Sciatic nerve (tissue), 2 donors: ENCODE results near the gene FREY1. TPM values are rescaled to one million over a fixed set of nuclear protein-coding genes. Genes with fewer than 3 reads are reported as not detected.
A peak's percentile ranks its signal among the peaks of the same experiment; 100 is the strongest.

Experiments used
- ATAC-seq: fragments of 200-7000 bp; cut with Tn5 transposase; one replicate; pipeline ENCODE4 v1.9.1; 2020; ENCODE audit warnings: mild to moderate bottlenecking, moderate library complexity
- DNase-seq: peaks from one replicate; pipeline ENCODE4 v3.0.0-alpha.2; 2020; ENCODE audit warnings: low spot score
- intact Hi-C: fragments of 100-400 bp; cut with DNase I; formaldehyde crosslinking; loops from one replicate; pipeline ENCODE4 v1.14.2; 2022
- total RNA-seq: library from RNA; stranded (reverse); fragmentation: NEBNext Ultra II Directional; extraction: Animal tissue kit (Norgen Biotek cat#: 25700); gene quantifications from one replicate; pipeline ENCODE4 v1.2.1, GENCODE V29; 2021
- donor health status: DM: no; HTN: no; CAD: no.
- donor health status: DM: no; HTN: no; CAD: no.

Gene FREY1, protein sequence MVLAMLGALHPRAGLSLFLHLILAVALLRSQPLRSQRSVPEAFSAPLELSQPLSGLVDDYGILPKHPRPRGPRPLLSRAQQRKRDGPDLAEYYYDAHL
- not detected for total RNA-seq

DNA sequence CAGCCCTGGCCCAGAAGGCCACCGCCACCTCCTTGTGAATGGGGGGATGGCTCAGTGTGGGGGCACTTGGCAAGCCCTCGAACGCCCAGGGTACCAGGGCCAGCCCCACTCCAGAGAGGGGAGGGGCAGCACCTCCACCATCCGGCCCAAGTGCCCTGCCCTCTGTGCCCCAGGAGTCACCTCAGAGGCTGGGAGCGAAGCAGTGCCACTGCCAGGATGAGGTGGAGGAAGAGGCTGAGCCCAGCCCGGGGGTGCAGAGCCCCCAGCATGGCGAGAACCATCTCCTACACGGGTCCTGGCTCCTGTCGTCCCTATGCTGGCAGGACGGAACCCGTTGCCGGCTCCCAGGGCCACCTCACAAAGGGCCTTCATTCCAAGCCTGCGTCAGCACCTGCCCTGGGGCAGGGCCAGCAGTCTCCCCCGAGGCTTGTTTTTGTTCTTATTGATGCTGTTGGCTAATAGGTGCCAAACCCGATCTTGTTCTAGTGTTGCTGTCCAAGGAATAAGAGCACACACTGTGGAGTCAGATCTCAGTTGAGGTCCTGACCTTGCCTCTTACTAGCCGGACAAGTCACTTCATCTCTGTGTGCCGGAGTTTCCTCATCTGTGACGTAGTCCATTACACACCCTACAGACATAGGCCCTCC is at the start of gene FREY1:
FREY1 (minus strand) TSS at position 307 of the 647 bp plus-strand sequence; CDS start at position 281, 26 bp downstream.
- DNase-seq (no peak), ATAC-seq (peak; percentile 1)
- intact Hi-C loops: no loop called here

DNA sequence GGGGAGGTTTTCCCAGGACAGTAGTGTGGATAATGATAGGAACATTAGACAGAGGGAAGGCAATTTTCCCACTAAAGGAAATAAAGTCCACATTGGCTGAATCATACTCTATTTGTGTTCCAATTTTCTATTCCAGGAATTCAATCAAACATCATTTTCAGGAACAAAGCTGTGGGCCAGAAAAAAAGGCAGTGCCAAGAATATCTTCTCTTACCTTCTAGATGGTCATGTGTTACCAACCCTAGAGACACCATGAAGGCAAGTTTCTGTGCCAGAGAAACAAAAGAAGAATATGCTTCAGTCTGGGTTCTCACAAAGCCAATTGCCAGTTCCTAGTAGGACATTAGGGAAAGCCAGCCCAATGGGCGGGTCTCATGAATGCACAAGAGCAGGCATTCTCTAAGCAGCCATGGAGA is 42.9 kb upstream of the FREY1 start:
- ATAC-seq: peak; percentile 91
- no peak for DNase-seq
- intact Hi-C loops: no loop called here

DNA sequence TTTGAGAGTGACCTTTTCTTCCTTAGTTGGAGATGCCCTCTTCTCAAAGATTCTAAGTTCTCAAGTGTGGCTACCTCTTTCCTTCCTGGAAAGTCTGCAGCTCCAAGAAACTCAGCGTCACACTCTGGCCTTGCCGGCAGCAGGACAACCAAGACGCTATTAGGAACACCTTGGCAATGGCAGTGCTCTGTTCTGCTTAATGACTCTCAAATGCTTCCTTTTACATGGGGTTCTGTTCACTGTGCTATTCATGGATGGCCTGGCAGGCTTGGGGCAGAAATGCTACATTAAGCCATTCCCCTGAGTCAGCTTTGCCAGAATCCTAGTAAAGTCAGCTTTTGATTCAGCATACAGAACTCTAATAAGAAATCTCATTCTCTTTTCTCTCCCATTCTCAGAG is 41.3 kb upstream of the FREY1 start:
- DNase-seq: no peak
- intact Hi-C loops: no loop called here
- ATAC-seq: no peak

DNA sequence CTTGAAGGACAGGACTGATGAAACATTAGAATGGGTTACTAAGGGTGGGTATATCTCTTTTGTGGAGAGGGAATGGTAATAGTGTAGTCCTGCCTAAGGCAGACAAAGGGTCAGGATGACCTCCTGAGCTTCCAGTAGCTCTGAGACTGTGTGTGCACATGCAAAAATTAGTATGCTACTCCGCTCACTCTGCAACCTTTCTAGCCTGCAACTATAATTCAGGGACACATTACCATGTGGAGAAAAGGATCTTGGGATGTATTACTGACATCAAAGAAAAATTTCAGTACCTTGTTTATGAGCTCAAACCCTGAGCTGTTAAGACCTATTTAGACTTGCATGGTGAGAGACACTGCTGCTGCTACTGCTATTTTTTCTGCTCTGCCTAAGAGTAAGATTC is 40.8 kb upstream of the FREY1 start:
- ATAC-seq: no peak
- intact Hi-C loops: no loop called here
- no peak for DNase-seq

DNA sequence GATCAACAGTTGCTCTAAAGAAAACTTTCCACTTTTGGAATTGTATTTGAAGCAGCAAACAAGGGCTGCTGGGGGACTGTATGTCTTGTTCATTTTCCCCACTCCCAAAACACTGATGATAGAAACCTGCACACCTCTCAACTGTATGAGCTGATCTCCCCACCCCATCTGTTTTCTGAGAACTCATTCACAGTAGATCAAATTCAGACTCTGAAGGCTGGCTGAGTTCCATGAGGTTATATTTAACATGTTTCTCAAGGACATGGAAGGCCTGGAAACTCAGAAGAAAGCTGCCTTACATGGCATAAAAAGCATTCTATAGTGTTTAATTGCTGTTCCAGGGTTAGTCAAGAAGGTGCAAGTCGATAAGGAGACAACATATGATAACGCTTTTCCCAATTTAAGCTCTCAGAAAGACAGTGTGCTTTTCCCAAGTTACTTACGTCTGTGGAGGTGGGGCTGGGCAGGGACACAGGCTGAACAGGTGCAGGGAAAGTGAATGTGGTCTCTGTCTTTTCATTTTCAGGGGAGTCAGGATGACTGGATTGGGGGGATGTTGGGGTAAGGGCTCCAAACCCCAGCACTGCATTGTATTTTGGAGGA is 38.4 kb upstream of the FREY1 start:
- intact Hi-C loops: no loop called here
- DNase-seq (no peak), ATAC-seq (no peak)

DNA sequence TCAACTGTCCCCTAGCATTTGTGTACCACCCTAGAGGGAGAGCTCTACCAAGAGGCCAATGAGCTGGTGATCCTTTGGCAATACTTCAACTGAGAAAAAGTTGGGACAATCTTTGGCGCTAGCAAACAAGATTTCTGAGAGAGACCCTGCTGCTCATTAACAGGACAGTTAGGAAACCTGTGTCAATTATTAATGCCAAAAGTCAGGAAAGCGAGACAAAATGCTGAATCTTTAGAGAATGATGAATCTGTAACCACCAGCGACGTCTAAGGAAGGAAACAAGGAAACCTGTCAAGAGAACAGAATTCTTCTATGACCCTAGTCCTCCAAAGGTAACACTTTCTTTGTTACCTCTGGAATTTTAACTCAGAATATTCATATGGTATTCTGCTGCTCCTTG is 35.3 kb upstream of the FREY1 start:
- intact Hi-C loops: no loop called here
- no peak for DNase-seq

DNA sequence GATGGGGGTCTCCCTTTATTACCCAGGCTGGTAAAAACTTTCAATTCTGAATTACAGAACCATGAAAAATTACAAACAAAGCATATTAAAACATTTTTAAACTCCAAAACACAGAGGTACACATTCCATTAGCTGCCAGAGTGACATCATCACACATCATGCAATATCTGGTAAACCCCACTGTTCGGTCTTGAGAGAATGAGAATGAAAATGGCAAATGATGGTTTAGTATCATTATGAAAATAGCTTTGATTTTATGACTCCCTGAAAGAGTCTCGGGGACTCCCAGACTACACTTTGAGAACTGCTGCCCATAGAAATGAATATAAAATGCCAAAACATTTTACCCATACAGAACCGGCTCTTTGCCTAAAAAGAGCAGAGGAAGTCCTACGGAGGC is 34.2 kb upstream of the FREY1 start:
- no peak for ATAC-seq
- intact Hi-C loops: no loop called here
- no peak for DNase-seq

More for the DNA sequence above, 35.3 kb upstream of the FREY1 start:
- ATAC-seq: no peak

DNA sequence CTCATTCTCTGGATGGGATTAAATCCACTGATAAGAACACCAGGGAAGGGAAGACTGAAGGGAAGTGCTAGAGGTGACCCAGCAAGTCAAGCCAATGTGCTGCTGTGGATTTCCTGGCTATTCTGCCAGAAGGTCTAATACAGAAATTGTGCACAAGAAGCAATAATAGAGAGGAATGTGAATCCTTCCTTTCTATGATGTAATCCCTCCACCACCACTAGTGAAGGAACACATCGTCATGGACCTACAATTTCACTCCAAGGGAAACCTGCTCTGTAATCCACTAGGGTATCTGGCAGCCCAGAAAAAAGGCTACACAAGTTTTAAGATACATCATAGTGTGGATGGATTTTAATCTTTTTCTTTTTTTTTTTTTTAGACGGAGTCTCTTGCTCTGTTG is 32.8 kb upstream of the FREY1 start:
- ATAC-seq (no peak), DNase-seq (no peak)
- intact Hi-C loops: no loop called here

DNA sequence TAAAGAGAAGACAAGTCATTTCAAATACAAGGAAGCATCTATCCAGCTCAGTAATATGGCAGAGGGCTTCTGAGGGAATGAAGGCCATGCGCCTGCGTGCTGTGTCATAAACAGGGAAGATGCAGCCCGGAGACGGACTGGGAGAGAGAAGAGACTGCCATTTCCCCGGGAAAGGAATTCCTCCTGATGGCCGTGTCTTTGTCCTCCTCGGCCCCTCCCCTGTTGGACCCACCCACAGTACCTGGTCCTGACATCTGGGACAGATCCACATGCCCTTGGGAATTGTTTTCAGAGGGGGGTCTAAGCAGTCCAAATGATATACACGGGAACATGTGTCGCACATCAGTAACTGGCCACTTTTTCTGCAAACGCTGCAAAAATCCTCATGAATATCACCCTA is 30.8 kb upstream of the FREY1 start:
- intact Hi-C loops: no loop called here
- no peak for DNase-seq
- ATAC-seq: no peak

DNA sequence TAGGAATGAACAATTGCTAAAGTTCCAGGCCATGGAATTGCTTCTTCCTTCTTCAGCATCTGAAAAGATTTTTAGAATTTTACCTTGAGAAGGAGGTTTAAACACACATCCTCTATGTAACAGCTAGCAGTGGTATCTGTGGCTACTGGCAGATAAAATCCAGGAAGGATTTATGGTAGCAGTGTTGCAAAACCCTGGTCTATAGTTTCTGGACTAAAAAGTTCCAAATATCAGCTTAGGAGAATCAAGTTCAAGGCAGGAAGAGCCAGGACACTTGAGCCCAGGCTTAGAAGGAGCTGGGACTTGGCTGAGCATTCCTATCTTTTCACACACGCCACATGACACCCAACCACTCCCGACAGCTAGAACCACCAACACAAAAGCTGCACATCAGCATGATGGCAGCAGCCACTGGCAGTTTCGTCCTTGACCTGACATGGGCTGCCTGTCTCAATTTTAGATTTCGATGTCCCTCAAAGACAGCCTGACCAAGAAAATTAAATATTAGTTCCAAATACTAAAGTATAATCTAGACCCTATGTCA is 29.5 kb upstream of the FREY1 start:
- DNase-seq (no peak), ATAC-seq (no peak)
- intact Hi-C loops: no loop called here

DNA sequence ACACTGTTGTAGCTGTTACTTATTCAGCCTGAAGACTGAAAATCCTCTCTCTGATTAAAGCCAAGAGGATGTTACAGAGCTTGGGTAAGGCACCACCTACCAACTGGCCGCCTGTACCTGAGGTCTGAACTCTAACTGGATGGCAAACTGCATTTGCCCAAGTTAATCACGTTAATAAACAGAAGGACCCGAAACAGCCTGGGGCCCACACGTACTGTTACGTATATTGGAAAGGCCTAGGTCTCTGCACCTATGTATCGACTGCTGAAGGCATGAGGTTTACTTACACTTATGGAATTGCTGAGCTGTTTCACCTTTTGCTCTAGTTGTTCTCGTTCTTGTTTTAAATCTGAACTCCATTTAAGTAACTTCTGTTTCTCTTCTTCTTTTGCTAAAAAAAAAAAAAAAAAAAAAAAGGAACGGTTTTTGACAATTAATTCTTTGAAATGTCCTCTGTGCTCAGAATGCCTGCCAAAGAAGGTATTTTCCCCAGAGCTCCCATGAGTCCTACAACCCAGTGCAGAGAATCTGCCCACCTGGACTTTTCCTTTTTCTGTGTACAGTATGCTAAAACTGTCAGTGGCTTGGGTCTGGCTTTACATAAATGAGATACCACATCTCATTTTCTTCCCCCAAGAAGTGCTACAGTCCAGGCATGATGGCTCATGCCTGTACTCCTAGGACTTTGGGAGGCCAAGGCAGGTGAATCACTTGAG is 28.4 kb upstream of the FREY1 start:
- intact Hi-C loops: no loop called here
- DNase-seq (no peak), ATAC-seq (no peak)

DNA sequence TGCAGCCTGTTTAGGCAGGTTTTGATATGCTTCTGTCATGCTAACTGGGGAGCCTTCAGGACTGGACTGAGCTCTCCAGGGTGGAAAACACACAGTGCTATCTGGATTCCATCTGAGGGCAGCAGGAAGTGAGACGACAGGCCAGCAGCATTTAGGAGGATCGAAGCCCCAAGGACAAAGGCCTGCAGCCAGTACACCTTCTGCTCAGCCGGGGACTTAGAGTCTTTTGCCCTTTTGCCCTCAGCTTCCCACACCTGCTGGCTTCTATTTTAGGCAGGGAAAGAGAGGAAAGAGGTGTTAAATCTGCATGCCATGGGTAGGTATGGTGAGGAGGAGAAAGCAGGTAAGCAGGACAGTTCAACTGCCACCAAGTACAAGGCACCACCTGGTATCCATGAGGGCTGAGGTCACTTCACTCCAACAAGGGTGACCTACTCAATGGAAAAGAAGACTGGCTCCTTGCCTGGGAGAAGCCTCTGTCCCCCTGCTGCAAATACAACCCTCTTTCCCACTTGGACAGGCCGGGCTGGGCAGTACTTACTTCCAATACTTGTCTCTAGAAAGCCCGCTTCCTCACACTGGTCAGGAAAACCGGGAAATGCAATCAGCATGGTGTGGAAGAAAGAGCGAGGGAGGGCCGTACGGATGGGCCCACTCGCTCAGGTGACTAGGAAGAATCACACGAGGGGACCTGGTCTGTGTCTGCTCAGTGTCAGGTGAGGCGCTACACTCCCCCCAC is 27.7 kb upstream of the FREY1 start:
- intact Hi-C loops: no loop called here
- ATAC-seq (no peak), DNase-seq (no peak)

DNA sequence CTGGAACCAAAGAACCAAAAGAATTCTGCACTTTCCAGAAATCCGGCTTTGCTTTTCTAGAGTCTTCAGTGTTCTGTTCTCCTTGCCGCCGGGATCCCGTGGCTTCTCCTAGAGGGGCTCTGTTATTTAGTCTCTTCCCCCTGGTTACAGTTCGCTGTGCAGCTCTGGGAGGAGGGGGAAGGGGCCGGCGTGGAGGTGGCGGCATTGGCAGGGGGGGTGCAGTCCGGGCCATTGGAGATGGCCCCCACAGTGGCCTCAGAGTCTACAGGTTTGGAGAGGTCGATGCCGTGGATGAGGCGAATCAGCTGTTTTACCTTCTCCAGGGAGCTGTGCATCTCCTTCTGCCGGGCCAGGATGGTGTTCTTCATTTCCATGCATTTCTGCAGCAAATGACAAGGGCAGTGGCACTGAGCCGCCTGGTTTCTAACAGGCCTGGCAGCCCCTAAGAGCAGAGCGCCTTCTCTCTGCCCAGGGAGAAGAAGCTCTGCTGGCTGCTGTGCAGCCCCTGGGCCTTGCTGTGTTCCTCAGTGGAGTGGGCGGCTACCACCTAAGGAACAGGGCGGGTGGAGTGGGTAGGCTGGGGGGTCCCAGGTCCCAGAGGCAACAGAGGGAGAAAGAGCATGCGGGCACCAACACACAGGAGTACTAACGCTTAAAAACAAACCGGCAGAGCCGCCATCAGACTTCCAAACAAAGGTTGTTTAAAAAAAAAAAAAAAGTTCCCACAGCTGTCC is 26.9 kb upstream of the FREY1 start:
- ATAC-seq: no peak
- no peak for DNase-seq
- intact Hi-C loops: no loop called here

DNA sequence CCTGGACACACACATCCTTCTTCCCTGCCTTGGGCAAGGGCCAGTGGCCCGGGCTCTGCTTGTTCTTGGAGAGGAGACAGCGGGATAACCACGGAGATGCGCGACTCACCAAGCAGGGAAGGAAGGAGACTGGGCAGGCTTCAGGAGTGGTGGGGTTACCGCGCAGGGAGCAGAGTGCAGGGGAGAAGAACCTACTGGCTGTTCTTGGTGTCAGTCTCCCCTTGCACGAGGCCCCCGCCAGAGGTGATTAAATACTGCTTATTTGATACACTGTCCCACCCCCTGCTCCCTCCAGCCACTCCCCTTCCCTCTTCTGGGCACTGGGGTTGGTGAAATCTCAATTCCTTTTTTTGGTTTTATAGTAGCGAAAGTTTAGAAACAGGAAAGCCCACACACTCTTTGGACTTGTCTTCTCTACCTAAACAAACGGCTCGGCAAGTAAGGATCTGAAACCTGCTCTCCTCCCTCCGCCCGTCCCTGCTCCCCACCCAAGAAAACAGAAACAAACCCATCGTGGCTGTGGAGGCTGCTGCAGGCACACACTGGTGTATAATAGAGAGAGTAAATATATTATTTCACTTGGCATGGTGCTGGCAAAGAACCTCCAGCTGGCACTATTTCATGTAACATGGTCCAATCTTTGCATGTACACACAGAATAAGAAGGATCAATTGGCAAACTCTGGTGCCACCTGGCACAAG is 26.2 kb upstream of the FREY1 start:
- DNase-seq (no peak), ATAC-seq (no peak)
- intact Hi-C loops: no loop called here

DNA sequence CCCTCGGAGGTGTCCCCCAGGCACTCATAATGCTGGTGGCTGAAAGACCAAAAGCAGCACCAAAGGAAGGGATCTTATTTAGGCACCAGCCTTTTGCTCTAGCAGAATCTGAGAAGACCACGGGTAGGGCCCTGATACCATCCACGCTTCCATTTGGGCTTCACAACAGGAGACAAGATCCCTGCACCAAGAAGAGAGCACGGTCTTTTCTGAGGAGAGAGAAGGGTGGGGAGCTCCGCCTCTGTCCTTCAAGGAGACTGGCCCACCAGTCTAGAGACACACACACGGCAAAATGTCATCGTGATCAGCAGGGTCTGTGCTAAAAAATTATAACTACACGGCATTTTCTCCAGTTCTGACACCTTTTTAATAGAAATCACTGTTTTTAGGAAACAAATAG is 25.1 kb upstream of the FREY1 start:
- DNase-seq (no peak), ATAC-seq (no peak)
- intact Hi-C loops: no loop called here

DNA sequence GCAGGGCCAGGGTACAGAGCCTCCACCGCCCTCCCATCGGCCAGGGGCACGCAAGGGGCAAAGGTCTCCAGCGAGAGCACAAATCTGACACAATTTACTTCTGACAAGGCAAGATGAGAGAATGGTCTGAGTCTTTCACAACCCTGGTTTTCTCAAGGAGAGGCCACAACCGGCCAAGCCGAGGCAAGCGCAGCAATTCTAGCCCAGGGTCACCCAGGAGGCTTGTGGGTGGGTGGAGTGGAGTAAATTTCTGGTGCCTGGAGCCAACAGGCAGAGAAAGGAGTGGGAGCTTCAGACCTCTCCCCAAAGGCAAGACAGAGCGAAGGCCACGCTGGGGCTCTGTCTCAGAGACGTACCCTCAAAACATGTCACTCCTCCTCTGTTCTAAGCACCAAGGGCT is 24.7 kb upstream of the FREY1 start:
- DNase-seq (no peak), ATAC-seq (peak; percentile 39)
- intact Hi-C loops: no loop called here

DNA sequence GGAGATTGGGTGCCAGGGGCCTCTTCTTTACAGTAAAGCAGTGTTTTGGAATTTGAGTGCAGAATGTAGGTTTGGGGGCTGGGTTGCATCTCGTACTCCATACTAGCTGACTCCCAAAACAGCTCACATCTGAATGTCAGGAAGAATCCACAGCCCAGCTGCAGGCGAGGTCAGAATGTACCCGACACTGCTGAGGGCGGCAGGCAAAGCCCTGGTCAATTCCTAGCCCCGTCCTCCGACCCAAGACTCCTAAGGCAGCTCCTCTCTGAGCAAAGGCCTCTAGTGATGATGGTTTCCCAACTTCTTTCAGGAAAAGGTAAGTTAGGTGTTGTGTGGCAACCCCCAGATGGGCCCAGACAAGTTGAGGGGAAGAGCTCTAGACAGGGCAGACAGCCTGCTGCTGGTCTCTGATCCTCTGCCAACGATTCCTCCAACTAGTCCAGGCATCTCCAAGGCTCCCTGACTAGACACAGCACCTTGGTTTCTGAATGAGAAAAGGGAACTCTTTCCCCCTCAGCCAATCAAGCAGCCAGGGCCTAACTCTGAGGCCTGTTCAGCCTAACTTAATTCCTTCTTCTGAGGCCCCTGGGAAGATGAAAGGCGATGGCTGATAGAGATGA is 24.0 kb upstream of the FREY1 start:
- intact Hi-C loops: no loop called here
- DNase-seq: no peak
- no peak for ATAC-seq
